IgD-negative memory B cell (primary cell): ENCODE measurements around the gene RPS3. TPM values are rescaled to one million over a fixed set of nuclear protein-coding genes. Genes with fewer than 3 reads are reported as not detected.
A peak's percentile ranks its signal among the peaks of the same experiment; 100 is the strongest.

ENCODE experiments used
- H3K27ac Mint-ChIP-seq, 3 donors: one replicate each; pipeline ENCODE4 v1.8.0; 2020 to 2022; ENCODE audit warnings: mild to moderate bottlenecking in 3 of 3, mixed read lengths in 3 of 3, moderate library complexity in 1 of 3
- H3K27me3 Mint-ChIP-seq: one replicate; pipeline ENCODE4 v1.8.0; 2021; ENCODE audit warnings: mixed read lengths
- H3K36me3 Mint-ChIP-seq: one replicate; pipeline ENCODE4 v1.8.0; 2020; ENCODE audit warnings: mild to moderate bottlenecking, mixed read lengths
- H3K4me1 Mint-ChIP-seq, 3 donors: one replicate each; pipeline ENCODE4 v1.8.0; 2020 to 2022; ENCODE audit warnings: mixed read lengths in 3 of 3, mild to moderate bottlenecking in 1 of 3
- H3K4me3 Mint-ChIP-seq, 4 donors: one replicate each; pipeline ENCODE4 v1.8.0; 2020 to 2022; ENCODE audit warnings: mild to moderate bottlenecking in 4 of 4, mixed read lengths in 4 of 4, moderate library complexity in 3 of 4
- H3K9me3 Mint-ChIP-seq, 3 donors: one replicate each; pipeline ENCODE4 v1.8.0; 2020 to 2021; ENCODE audit warnings: mixed read lengths in 3 of 3, mild to moderate bottlenecking in 1 of 3
- polyA plus RNA-seq: library from polyadenylated mRNA; unstranded; fragments of 300-500 nt; fragmentation: Illumina TruSeq; gene quantifications from one replicate; pipeline ENCODE4 v1.2.3, GENCODE V29; 2021

RPS3 gene
- polyA plus RNA-seq, 1 donor from 2014 or later: 4,911 TPM

DNA sequence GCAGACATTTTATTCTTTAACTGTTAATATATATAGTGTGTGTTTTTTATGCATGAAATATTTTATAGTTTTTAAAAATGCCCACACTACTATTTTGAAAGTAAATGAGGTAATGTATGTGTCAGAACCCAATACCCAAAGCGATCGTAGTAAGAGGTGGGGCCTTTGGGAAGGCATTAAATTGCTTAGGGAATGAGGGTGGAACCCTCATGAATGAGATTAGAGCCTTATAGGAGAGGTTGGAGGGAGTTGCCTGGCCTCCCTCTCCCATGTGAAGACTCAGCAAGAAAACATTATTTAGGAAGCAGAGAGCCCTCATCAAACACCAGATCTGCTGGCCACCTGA lies 22.6 kb downstream of the RPS3 start:
- no peaks in the 10 kb centered on the region for H3K27me3 Mint-ChIP-seq
- H3K36me3 Mint-ChIP-seq: peaks cover 5% of the 10 kb centered on the region
- H3K4me1 Mint-ChIP-seq: no peaks in the 10 kb centered on the region
- H3K4me3 Mint-ChIP-seq: no peak overlapping the region
- H3K27ac Mint-ChIP-seq: no peak overlapping the region
- no peaks in the 10 kb centered on the region for H3K9me3 Mint-ChIP-seq

DNA sequence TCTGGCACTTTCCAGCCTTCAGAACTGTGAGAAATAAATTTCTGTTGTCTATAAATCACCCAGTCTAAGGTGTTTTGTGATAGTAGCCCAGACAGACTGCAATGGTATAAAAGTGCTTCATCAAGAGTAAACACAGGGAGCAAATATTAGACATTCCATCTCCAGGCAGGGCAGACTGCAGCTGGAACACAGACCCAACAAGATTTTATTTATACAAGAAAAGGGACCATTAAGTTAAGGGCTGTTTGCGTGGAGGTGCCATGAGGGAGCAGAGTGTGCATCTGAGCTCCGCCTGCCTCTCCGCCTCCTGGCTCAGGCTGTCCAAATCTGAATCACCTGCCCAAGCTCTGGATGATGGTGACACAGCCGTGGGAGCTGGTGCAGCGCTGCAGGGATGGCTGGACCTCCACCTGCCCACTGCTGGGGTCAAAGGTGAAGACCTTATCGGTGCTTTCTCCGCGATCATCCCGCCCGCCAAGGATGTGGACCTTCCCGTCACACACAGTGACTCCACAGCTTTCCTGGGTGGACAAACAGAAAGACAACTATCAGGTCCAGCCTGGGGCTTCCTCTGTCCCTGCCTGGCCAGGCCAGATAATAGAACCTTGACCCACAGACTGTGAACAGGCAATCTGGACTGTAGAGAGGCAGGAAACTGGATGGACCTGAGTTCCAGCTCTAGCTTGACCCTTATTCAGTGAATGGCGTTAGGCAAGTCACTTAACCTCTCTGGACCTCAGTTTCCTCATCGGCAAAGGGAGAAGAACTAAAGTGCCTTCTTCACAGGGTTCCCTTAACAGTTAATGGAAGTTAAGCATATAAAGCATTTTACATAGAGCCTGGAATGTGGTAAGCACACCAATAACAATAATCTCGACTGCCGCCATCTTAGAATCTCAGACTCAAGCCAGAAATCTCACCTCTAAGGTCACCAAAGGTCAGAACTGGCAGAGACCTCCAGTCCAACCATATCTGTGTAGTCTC lies 23.2 kb downstream of the RPS3 start:
- Mint-ChIP-seq H3K4me3 (no peak overlapping the region), H3K9me3 (no peaks in the 10 kb centered on the region), H3K36me3 (peaks cover 3% of the 10 kb centered on the region), H3K27ac (peak overlapping the region in 1 of 3 donors; percentile 60), H3K4me1 (no peaks in the 10 kb centered on the region), H3K27me3 (no peaks in the 10 kb centered on the region)

DNA sequence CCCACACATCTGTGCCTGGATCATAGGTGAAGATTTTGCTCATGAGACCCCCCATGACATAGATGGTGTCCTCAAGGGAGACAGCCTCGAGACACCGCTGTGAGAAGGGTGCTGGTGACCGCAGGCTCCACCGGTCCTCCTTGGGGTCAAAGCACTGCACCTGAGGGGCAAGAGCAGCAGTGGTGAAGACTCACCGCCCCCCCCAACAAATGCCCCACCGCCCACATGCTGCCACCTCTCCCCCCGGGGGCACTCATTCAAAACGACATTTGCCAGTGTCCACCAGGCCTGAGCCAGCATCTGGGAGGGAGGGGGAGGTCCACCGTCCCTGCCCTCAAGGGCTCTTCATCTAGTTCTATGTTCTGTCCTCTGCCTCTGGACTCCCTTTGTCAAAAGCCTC lies 24.4 kb downstream of the RPS3 start:
- H3K9me3 Mint-ChIP-seq: peaks cover 0 to 2% (median 0%) of the 10 kb centered on the region in 3 donors
- H3K4me3 Mint-ChIP-seq: no peak overlapping the region
- H3K27ac Mint-ChIP-seq: no peak overlapping the region
- peaks cover 3% of the 10 kb centered on the region for H3K36me3 Mint-ChIP-seq
- H3K4me1 Mint-ChIP-seq: peaks cover 0 to 7% (median 1%) of the 10 kb centered on the region in 3 donors
- peaks cover 3% of the 10 kb centered on the region for H3K27me3 Mint-ChIP-seq

DNA sequence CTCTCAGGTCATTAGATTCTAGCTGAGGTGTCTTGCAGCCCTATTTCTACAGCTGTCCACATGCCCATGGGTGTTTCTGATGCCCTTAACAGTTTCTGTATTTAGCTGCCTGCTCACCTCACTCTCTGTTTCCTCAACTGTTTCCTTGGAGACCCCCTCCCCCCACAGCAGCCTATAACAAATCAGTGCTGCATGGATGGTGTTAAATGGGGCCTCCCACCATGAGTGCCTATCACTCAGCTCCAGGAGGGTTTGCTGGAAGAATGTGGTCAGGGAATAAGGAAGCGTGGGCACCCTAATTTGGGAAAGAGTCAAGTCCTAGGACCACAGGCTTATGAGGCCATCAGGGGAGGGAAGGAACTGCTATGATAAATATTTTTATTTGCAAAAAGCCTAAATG lies 25.1 kb downstream of the RPS3 start:
- Mint-ChIP-seq H3K4me1 (peaks cover 2 to 12% (median 4%) of the 10 kb centered on the region in 3 donors), H3K4me3 (no peak overlapping the region), H3K27me3 (peaks cover 10% of the 10 kb centered on the region), H3K27ac (no peak overlapping the region), H3K9me3 (peaks cover 0 to 2% (median 0%) of the 10 kb centered on the region in 3 donors), H3K36me3 (peaks cover 3% of the 10 kb centered on the region)

DNA sequence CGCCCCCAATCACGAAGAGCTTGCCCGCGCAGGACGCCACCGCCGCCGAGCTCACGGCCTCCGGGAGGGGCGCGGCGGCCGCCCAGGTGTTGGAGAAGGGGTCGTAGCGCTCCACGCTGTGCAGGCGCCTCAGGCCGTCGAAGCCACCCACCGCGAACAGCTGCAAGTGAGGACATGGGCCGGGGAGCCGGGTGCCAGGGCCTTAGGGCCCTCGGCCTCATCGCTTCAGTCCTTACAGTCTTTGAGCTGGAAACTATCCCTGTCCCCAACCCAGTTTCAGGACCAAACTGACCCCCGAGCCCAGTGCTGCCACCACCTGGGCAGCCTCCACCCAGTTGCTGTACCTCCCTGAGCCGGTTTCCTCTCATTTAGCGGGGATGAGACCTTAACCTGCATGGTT lies 26.1 kb downstream of the RPS3 start:
- peaks cover 3% of the 10 kb centered on the region for H3K36me3 Mint-ChIP-seq
- H3K4me1 Mint-ChIP-seq: peaks cover 4 to 14% (median 4%) of the 10 kb centered on the region in 3 donors
- no peak overlapping the region for H3K27ac Mint-ChIP-seq
- H3K4me3 Mint-ChIP-seq: no peak overlapping the region
- peaks cover 11% of the 10 kb centered on the region for H3K27me3 Mint-ChIP-seq
- peaks cover 0 to 2% (median 0%) of the 10 kb centered on the region in 3 donors for H3K9me3 Mint-ChIP-seq

DNA sequence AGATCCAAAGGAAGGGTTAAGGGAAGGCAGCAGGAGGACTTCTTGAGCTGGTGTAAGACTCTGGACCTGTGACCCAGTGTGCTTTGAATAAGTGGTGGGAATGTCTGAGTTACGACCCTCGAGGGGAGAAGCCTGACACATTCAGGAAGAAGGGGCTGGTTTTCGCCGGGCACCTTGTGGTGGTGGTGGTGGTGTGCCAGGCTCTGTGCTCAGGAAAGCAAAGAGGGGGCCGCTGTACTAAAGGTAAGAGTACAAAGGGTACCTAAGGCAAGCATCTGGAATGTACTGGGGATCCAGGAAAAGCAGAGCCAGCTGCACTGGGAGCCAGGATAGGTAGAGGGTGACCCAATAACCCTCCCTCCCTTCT lies 27.4 kb downstream of the RPS3 start:
- Mint-ChIP-seq H3K4me3 (peak overlapping the region in 1 of 4 donors; percentile 41), H3K27me3 (peaks cover 22% of the 10 kb centered on the region), H3K4me1 (peaks cover 6 to 19% (median 10%) of the 10 kb centered on the region in 3 donors), H3K36me3 (peaks cover 4% of the 10 kb centered on the region), H3K9me3 (peaks cover 0 to 2% (median 0%) of the 10 kb centered on the region in 3 donors), H3K27ac (no peak overlapping the region)

DNA sequence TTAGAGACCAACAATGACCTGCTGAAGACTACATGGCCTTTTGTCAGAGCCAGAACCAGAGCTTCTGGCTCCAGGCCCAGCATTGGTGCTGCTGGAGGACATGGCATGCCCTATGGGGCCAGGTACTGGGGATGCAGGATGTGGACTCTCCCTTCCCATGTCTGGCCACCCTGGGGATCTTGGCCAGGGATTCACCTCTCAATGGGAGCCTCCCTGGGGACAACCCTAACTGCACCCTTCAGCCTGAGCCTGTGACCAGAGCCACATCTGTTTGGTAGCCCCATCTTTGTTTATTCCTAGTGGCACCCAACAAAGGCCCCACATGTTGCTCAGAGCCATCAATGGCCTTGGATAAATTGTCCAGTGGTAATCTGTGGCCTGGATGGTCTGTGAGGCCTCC lies 27.9 kb downstream of the RPS3 start:
- Mint-ChIP-seq H3K36me3 (peaks cover 4% of the 10 kb centered on the region), H3K4me1 (peaks cover 6 to 19% (median 10%) of the 10 kb centered on the region in 3 donors), H3K27me3 (peaks cover 26% of the 10 kb centered on the region), H3K4me3 (no peak overlapping the region), H3K27ac (peak overlapping the region in 1 of 3 donors; percentile 94), H3K9me3 (peaks cover 0 to 2% (median 0%) of the 10 kb centered on the region in 3 donors)

DNA sequence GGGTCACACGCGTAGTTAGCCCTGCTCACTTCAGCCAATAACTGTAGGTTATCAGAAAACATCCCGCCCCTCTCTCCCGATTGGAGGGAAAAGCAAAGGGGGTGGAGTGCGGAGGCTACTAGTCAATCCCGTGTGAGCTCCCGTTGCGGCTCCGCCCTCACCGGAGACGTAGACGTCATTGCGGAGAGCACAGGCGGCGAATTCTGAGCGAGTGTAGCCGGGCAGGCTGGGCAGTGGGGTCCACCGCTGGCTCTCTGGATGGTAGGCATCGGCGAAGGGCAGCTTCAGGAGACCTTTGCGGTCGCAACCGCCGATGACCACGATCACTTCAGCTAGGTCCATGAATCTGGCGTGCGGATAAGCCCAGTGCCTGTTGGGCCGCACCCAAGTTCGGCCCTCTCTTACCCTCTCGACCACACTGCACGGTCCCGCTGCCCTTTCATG lies 29.0 kb downstream of the RPS3 start:
- Mint-ChIP-seq H3K4me1 (peaks cover 6 to 19% (median 10%) of the 10 kb centered on the region in 3 donors), H3K27ac (peak overlapping the region in 2 of 3 donors; percentile 41 to 94), H3K36me3 (peaks cover 1% of the 10 kb centered on the region), H3K4me3 (peak overlapping the region; percentile 63 to 92 (median 88)), H3K9me3 (peaks cover 0 to 2% (median 0%) of the 10 kb centered on the region in 3 donors), H3K27me3 (peaks cover 27% of the 10 kb centered on the region)

DNA sequence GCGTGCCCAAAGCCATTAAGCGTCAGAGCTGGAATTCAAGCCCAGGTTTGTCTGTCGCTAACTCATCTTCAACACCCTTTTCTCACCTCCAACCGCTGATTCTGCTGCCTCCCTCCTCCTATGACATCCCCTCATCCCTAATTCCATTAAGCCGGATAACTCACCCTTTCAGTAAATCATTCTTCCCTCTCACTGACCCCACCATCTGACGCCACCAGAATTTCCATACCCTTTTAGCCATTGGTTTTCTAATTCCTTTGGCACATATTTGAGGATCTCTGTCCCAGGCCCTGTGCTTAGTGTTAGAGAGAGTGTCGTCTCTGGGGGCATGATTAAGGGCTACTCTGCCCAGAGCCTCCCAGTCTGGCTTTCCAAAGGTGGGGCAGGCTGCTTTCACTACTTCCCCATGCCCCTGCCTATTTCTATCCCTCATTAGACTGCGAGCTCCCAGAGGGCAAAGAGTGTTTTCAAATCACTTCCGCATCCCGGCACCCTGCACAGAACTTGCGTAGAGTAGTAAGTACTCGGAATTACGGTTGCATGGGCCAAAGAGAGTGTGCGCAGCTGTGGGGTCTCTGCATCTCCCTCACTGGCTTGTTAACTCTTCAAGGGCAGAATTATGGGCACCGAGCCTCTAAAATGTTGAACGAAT lies 29.8 kb downstream of the RPS3 start:
- H3K36me3 Mint-ChIP-seq: peaks cover 1% of the 10 kb centered on the region
- peaks cover 6 to 19% (median 10%) of the 10 kb centered on the region in 3 donors for H3K4me1 Mint-ChIP-seq
- peaks cover 0 to 2% (median 0%) of the 10 kb centered on the region in 3 donors for H3K9me3 Mint-ChIP-seq
- H3K4me3 Mint-ChIP-seq: peak overlapping the region; percentile 75 to 92 (median 88)
- peaks cover 28% of the 10 kb centered on the region for H3K27me3 Mint-ChIP-seq
- H3K27ac Mint-ChIP-seq: peak overlapping the region in 2 of 3 donors; percentile 41 to 60

DNA sequence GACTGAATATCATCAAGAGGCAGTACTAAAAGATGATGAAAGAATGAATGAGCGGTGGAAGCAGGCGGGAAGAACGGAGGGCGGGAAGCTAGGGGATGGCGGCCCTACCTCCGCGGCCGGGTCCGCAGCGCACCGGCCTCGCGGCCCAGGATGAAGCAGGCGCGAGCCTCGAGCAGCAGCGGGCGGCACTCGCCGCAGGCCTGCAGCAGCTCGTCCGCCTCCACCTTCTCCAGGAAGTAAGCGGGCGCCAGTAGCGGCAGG lies 30.3 kb downstream of the RPS3 start:
- peak overlapping the region in 1 of 3 donors; percentile 60 for H3K27ac Mint-ChIP-seq
- peak overlapping the region; percentile 75 to 92 (median 85) for H3K4me3 Mint-ChIP-seq
- peaks cover 6 to 19% (median 10%) of the 10 kb centered on the region in 3 donors for H3K4me1 Mint-ChIP-seq
- peaks cover 1% of the 10 kb centered on the region for H3K36me3 Mint-ChIP-seq
- H3K27me3 Mint-ChIP-seq: peaks cover 28% of the 10 kb centered on the region
- peaks cover 0 to 2% (median 0%) of the 10 kb centered on the region in 3 donors for H3K9me3 Mint-ChIP-seq

DNA sequence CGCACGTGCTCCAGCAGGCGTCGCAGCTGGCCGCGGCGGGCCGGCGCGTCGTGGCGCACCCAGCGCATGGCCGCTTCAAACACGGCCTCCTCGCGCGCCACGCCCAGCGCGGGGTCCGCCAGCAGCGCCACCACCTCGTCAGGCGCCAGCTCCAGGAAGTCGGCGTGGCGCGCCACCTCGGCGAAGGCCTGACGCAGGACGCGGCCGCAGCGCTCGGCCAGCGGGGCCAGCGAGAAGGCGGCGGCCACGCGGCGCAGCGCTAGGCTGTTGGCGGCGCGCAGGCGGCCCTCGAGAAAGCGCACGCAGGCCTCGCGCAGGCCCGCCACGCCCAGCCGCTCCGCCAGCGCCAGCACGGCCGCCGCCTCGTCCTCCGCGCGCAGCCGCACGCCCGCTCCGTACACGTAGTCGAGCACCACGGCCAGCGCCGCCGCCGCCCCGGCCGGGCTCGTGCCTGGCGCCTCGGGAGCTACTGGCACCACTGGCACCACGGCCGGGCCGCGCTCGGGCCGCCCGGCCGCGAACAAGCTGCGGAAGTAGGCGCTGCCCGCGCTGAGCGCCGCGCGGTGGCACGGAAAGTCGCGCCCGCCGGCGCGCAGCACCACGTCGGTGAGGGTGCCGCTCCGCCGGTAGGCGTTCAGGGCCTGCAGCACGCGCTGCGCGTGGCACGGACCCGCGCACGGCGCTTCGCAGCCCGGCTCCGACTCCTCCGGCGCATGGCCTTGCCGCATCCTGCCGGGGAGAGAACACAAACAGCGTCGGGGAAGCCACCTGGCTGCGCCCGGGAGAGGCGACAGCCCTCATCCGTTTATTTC lies 30.8 kb downstream of the RPS3 start:
- Mint-ChIP-seq H3K9me3 (peaks cover 0 to 2% (median 0%) of the 10 kb centered on the region in 3 donors), H3K4me1 (peaks cover 6 to 19% (median 10%) of the 10 kb centered on the region in 3 donors), H3K4me3 (peak overlapping the region; percentile 82 to 94 (median 86)), H3K27ac (peak overlapping the region in 2 of 3 donors; percentile 40 to 65), H3K36me3 (peaks cover 1% of the 10 kb centered on the region), H3K27me3 (peaks cover 28% of the 10 kb centered on the region)

DNA sequence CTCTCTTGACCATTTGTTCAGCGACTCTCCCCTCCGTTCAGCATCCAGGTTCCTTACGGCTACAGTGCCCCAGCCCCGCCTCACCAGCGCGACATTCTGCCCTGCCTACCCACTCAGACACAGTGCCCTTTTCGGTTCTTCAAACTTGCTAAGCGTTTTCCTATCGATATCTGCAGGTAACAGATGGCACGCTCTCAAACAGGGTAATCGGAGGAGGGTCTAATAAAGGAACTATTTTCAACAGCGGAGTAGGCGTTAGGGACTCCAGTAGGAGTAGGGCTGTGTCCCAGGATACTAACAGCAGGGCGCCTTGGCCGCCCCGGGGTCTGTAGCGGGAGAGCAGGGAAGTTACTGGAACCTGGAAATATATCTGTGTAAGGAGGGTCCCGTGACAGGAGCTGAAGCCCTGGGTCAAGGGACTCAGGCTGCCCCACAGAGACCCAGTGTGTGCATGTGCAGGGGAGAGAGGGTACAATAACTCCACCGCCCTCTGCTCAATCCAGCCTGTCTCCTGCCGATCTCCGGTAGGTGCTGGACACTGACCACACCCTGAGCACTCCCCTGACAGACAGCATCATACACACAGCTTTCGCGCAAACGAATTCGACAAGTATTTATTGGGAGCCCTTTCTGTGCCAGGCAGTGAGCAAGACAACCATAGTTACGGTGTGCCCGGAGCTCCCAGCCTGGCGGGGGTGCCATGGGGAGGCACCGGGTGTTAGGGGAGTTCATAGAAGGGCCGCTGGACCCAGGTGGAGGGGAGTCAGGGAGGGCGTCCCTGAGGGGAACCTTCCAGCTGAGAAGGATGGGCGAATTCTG lies 31.6 kb downstream of the RPS3 start:
- Mint-ChIP-seq H3K27ac (peak overlapping the region in 2 of 3 donors; percentile 61 to 65), H3K4me3 (peak overlapping the region; percentile 82 to 94 (median 86)), H3K27me3 (peaks cover 28% of the 10 kb centered on the region), H3K4me1 (peaks cover 6 to 19% (median 10%) of the 10 kb centered on the region in 3 donors), H3K9me3 (peaks cover 0 to 2% (median 0%) of the 10 kb centered on the region in 3 donors), H3K36me3 (peaks cover 1% of the 10 kb centered on the region)

DNA sequence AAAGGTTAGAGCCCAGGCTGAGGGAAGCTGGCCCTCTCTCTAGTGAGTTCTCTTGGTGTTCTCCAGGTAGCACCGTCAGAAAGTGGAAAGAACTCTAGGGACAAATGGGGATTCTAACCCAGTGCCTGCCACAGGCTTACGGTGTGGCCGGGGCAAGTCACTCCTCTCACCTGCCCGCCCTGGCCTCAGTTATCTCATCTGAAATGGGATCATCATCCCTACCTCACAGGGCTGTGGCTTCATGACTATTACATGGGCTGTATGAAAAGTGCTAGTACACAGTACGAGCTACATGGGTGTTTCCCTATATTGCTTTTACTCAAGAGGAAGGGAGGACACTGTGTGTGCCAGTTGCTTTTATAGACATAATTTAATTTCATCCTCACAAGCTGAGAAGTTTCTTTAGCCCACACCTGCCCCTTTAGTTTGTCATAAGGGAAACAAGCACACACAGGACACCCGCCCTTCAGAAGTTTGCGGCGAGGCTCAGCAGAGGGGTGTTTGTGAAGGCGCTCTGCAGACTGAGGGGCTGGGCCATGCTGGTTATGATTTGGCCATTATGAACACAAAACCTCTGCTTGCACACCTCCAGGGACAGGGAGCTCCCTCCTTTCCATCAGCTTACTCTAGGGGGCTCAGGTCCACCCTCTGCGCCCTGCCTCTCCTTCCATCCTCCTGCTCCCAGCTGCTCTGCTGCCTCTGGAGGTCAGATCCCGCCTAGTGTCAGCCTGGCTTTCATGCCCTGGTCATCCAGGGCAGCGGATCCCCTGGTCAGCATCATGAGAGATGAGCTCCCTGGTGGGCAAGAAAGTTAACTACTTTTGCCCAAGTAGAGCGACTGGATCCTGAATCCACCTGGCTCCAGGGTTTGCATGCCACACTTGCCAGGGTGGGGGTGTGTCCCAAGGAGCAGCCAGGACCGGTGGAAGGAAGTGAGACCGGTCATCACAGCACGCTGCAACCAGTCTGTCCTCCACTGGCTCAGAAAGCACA lies 32.5 kb downstream of the RPS3 start:
- Mint-ChIP-seq H3K27ac (peak overlapping the region in 2 of 3 donors; percentile 14 to 61), H3K4me1 (peaks cover 6 to 19% (median 10%) of the 10 kb centered on the region in 3 donors), H3K4me3 (peak overlapping the region in 2 of 4 donors; percentile 82 to 94), H3K36me3 (peaks cover 1% of the 10 kb centered on the region), H3K27me3 (peaks cover 28% of the 10 kb centered on the region), H3K9me3 (peaks cover 0 to 2% (median 0%) of the 10 kb centered on the region in 3 donors)
